DND-41 (cell line): ENCODE results near the gene PLK5.

ENCODE experiments used
- ATAC-seq: fragments of 200-7000 bp; cut with Tn5 transposase; 3 replicates; pipeline ENCODE4 v1.9.1; 2021; ENCODE audit warnings: low read depth; ENCODE audit not compliant: insufficient read depth
- DNase-seq: peaks from one replicate; pipeline ENCODE4 v3.0.0-alpha.2; 2020
- H2AFZ ChIP-seq: 2 replicates; pipeline ENCODE4 v1.6.0; 2012; ENCODE audit warnings: low read depth, low read length
- H3K27ac ChIP-seq: 2 replicates; pipeline ENCODE4 v1.5.1; 2012; ENCODE audit warnings: low read length, inconsistent platforms
- H3K27me3 ChIP-seq: fragments of 200-600 bp; sonication (generic); 2 replicates; pipeline ENCODE4 v1.6.0; 2012; ENCODE audit warnings: low read length, mild to moderate bottlenecking, inconsistent platforms; ENCODE audit not compliant: insufficient read depth, poor library complexity
- H3K36me3 ChIP-seq: 2 replicates; pipeline ENCODE4 v1.5.1; 2012; ENCODE audit warnings: low read length, inconsistent platforms; ENCODE audit not compliant: insufficient read depth
- H3K4me1 ChIP-seq: 2 replicates; pipeline ENCODE4 v1.5.1; 2012; ENCODE audit warnings: mild to moderate bottlenecking, low read length; ENCODE audit not compliant: insufficient read depth
- H3K4me2 ChIP-seq: 2 replicates; pipeline ENCODE4 v1.6.0; 2012; ENCODE audit warnings: mild to moderate bottlenecking, moderate library complexity, low read length, inconsistent platforms; ENCODE audit not compliant: insufficient read depth
- H3K4me3 ChIP-seq, 2 experiments: fragments of 200-600 bp in 1 of 2; shearing (Covaris generic) in 1 of 2; 2 replicates each; pipeline ENCODE4 v1.5.1; 2012 to 2016; ENCODE audit warnings: inconsistent platforms in 2 of 2, low read length in 2 of 2, mild to moderate bottlenecking in 2 of 2, low read depth in 1 of 2, moderate library complexity in 1 of 2
- H3K79me2 ChIP-seq: 2 replicates; pipeline ENCODE4 v1.6.0; 2012; ENCODE audit warnings: low read length, inconsistent platforms; ENCODE audit not compliant: insufficient read depth
- H3K9ac ChIP-seq: 2 replicates; pipeline ENCODE4 v1.6.0; 2012; ENCODE audit warnings: low read depth, mild to moderate bottlenecking, inconsistent platforms, low read length, moderate library complexity
- H3K9me3 ChIP-seq: 2 replicates; pipeline ENCODE4 v1.5.1; 2012; ENCODE audit warnings: low read length, moderate library complexity, mild to moderate bottlenecking, inconsistent platforms; ENCODE audit not compliant: insufficient read depth, severe bottlenecking
- H4K20me1 ChIP-seq: 2 replicates; pipeline ENCODE4 v1.6.0; 2012; ENCODE audit warnings: low read length; ENCODE audit not compliant: insufficient read depth
- CTCF ChIP-seq: IDR thresholded peaks from 2 replicates; pipeline ENCODE4 v1.5.1; 2012; ENCODE audit warnings: borderline replicate concordance, low read length, moderate library complexity, mild to moderate bottlenecking; ENCODE audit not compliant: poor library complexity, severe bottlenecking; ENCODE audit errors: extremely low read depth
- EZH2 ChIP-seq: IDR thresholded peaks from 3 replicates; pipeline ENCODE4 v1.6.1; 2012; ENCODE audit warnings: borderline replicate concordance, low read depth, mild to moderate bottlenecking, moderate library complexity, low read length, inconsistent platforms; ENCODE audit not compliant: severe bottlenecking

The PLK5 gene

GRCh38 chr19:1503089-1503924 lies 20.6 kb upstream of the PLK5 start:
- H3K9me3 ChIP-seq = no peaks in the 10 kb centered on the region
- TF ChIP-seq CTCF = peak; percentile 80
- TF ChIP-seq EZH2 = no peak
- H3K79me2 ChIP-seq = no peaks in the 10 kb centered on the region
- H3K9ac ChIP-seq = no peak overlapping the region
- H3K27ac ChIP-seq = no peak overlapping the region
- no peak overlapping the region for H3K4me2 ChIP-seq
- ATAC-seq (peak; percentile 53), DNase-seq (peak; percentile 70)
- no peaks in the 10 kb centered on the region for H3K27me3 ChIP-seq
- H4K20me1 ChIP-seq = no peaks in the 10 kb centered on the region
- no peak overlapping the region for H3K4me3 ChIP-seq
- no peaks in the 10 kb centered on the region for H3K36me3 ChIP-seq
- 0 out of 2 replicates have a peak, but pooled peaks cover 3% of the 10 kb centered on the region for H3K4me1 ChIP-seq
- H2AFZ ChIP-seq = no peak overlapping the region

DNA sequence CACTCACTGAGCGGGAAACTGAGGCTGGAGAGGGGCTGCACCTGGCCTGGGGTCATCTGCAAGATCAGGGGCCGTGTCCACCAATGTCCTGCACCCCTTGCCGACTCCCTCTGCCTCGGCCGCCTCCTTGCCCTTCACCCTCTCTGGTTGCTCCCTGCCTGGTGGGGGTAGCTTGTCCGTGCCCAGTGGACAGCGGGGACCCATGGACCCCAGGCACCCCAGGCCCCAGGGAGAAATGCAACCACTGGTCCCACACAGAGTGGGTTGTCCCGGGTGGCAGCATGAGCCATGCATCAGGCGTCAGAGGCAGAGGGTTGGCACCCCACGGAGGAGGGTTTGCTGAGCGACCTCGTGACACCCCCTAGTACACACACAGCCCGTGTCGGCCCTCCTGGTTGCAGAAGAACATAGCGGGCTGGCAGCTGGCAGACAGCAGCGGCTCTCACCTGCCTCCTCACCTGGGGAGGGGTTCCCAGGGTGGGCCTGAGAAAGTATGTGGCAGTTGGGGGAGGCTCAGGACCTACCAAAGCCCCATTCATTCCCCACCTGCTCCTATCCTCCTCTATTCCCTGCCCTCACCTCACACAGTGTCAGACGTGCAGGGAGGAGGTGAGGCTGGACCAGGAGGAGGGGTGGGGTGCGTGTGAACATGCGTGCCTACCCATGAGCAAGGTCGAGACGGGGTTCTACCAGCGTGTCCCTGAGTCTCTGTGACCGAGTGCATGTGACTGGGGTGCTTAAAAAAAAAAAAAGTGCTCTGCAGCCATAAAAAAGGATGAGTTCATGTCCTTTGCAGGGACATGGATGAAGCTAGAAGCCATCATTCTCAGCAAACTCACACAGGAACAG lies 19.7 kb upstream of the PLK5 start:
- no peak for TF ChIP-seq CTCF
- TF ChIP-seq EZH2 = no peak
- Histone ChIP-seq H3K9ac (no peak overlapping the region), H4K20me1 (no peaks in the 10 kb centered on the region), H3K4me2 (no peak overlapping the region), H3K27ac (no peak overlapping the region), H2AFZ (no peak overlapping the region), H3K27me3 (no peaks in the 10 kb centered on the region), H3K9me3 (no peaks in the 10 kb centered on the region), H3K4me3 (no peak overlapping the region), H3K4me1 (0 out of 2 replicates have a peak, but pooled peaks cover 3% of the 10 kb centered on the region), H3K36me3 (no peaks in the 10 kb centered on the region), H3K79me2 (no peaks in the 10 kb centered on the region)
- DNase-seq (no peak), ATAC-seq (no peak)

GRCh38 chr19:1505012-1505411 lies 18.9 kb upstream of the PLK5 start:
- ATAC-seq (no peak), DNase-seq (no peak)
- Histone ChIP-seq H3K27ac (no peak overlapping the region), H3K9ac (no peak overlapping the region), H2AFZ (no peak overlapping the region), H3K9me3 (no peaks in the 10 kb centered on the region), H3K36me3 (no peaks in the 10 kb centered on the region), H3K27me3 (no peaks in the 10 kb centered on the region), H4K20me1 (no peaks in the 10 kb centered on the region; the same call in 1 of the 2 replicates), H3K4me3 (no peak overlapping the region), H3K4me1 (0 out of 2 replicates have a peak, but pooled peaks cover 3% of the 10 kb centered on the region), H3K79me2 (no peaks in the 10 kb centered on the region), H3K4me2 (no peak overlapping the region)
- TF ChIP-seq CTCF (no peak), EZH2 (no peak)
